HCT116 (cell line): ENCODE measurements around the gene PCAT7. TPM values are rescaled to one million over a fixed set of nuclear protein-coding genes. Genes with fewer than 3 reads are reported as not detected.

ENCODE experiments used
- ATAC-seq: fragments of 200-7000 bp; cut with Tn5 transposase; 2 replicates; pipeline ENCODE4 v1.9.1; 2020; ENCODE audit warnings: mild to moderate bottlenecking, moderate library complexity
- BruUV-seq: library from RNA; stranded (reverse); fragments of 400-500 nt; replicated peaks from 2 replicates; lab custom pipeline; 2021; lab: Mats Ljungman, UMichigan
- CTCF ChIA-PET: fragments of 300-600 bp; sonication (Branson Sonifier 250); formaldehyde crosslinking; loops from one replicate; lab custom pipeline; 2021; ENCODE audit warnings: antibody characterized with exemption; lab: Charles Lee
- POLR2A ChIA-PET: fragments of 300-600, 350-600 bp; sonication (Branson Sonifier 250); formaldehyde crosslinking; loops from one replicate; lab custom pipeline; 2021; ENCODE audit warnings: antibody characterized with exemption; lab: Charles Lee
- RAD21 ChIA-PET, 2 experiments: fragments of 300-600 bp; sonication (Branson Sonifier 250); formaldehyde crosslinking; loops; one replicate each; lab custom pipeline; 2023; ENCODE audit warnings: low total read pairs in 2 of 2; ENCODE audit not compliant: uncharacterized antibody in 2 of 2, unreplicated experiment in 2 of 2, low non-redundant PET in 1 of 2; lab: Charles Lee
- DNase-seq: peaks from one replicate; pipeline ENCODE4 v3.0.0-alpha.2; 2010; ENCODE audit warnings: low read depth, low spot score
- H2AFZ ChIP-seq: fragments of 200-600 bp; shearing (Covaris generic), sonication (generic); 2 replicates; pipeline ENCODE4 v1.6.1; 2017; ENCODE audit warnings: low read depth, mixed run types, mixed read lengths, antibody characterized with exemption, low read length; ENCODE audit not compliant: poor library complexity, severe bottlenecking
- H3K27ac ChIP-seq: 2 replicates; pipeline ENCODE4 v1.5.1; 2012; ENCODE audit warnings: low read depth, low read length
- H3K27me3 ChIP-seq: fragments of 200-600 bp; sonication (generic); 2 replicates; pipeline ENCODE4 v1.6.1; 2016; ENCODE audit warnings: mixed run types, low read length, mixed read lengths; ENCODE audit not compliant: insufficient read depth
- H3K36me3 ChIP-seq, 2 experiments: fragments of 200-500 bp in 1 of 2; fragments of 200-600 bp in 1 of 2; sonication (Bioruptor generic) in 1 of 2; sonication (generic) in 1 of 2; 2 replicates each; pipeline versions ENCODE4 v1.5.1 to v1.6.1; 2014 to 2016; ENCODE audit warnings: low read length in 2 of 2, inconsistent platforms in 1 of 2, mixed read lengths in 1 of 2, mixed run types in 1 of 2; ENCODE audit not compliant: insufficient read depth in 2 of 2, control insufficient read depth in 1 of 2
- H3K4me1 ChIP-seq, 2 experiments: fragments of 200-600 bp in 1 of 2; sonication (generic) in 1 of 2; 2 replicates each; pipeline versions ENCODE4 v1.5.1 to v1.6.1; 2012 to 2017; ENCODE audit warnings: low read length in 2 of 2, inconsistent platforms in 1 of 2, mild to moderate bottlenecking in 1 of 2, mixed read lengths in 1 of 2, mixed run types in 1 of 2, moderate library complexity in 1 of 2; ENCODE audit not compliant: insufficient read depth in 2 of 2, control insufficient read depth in 1 of 2
- H3K4me2 ChIP-seq: fragments of 200-600 bp; sonication (generic); 2 replicates; pipeline ENCODE4 v1.6.1; 2017; ENCODE audit warnings: mixed run types, low read length, mixed read lengths
- H3K4me3 ChIP-seq, 2 experiments: fragments of 200-600 bp in 1 of 2; sonication (generic) in 1 of 2; replicated peaks in 1 of 2; 2 replicates each; pipeline ENCODE4 v1.5.1; 2011 to 2016; ENCODE audit warnings: low read length in 2 of 2, control low read depth in 1 of 2, low read depth in 1 of 2, mild to moderate bottlenecking in 1 of 2, mixed read lengths in 1 of 2, mixed run types in 1 of 2
- H3K79me2 ChIP-seq: fragments of 200-600 bp; sonication (generic); 2 replicates; pipeline ENCODE4 v1.6.1; 2017; ENCODE audit warnings: mild to moderate bottlenecking, mixed run types, low read length, moderate library complexity, mixed read lengths; ENCODE audit not compliant: insufficient read depth
- H3K9ac ChIP-seq: fragments of 200-600 bp; sonication (generic); 2 replicates; pipeline ENCODE4 v1.6.1; 2016; ENCODE audit warnings: low read length, mixed read lengths
- H3K9me2 ChIP-seq: fragments of 200-600 bp; sonication (generic), shearing (Covaris generic); 2 replicates; pipeline ENCODE4 v1.6.1; 2017; ENCODE audit warnings: mixed run types, mild to moderate bottlenecking, moderate library complexity; ENCODE audit not compliant: insufficient read depth
- H3K9me3 ChIP-seq, 2 experiments: fragments of 200-500 bp in 1 of 2; fragments of 200-600 bp in 1 of 2; sonication (Bioruptor generic) in 1 of 2; sonication (generic) in 1 of 2; 2 replicates each; pipeline ENCODE4 v1.6.1; 2014 to 2017; ENCODE audit warnings: low read length in 2 of 2, mixed read lengths in 2 of 2, inconsistent platforms in 1 of 2, low read depth in 1 of 2, mild to moderate bottlenecking in 1 of 2, mixed run types in 1 of 2, moderate library complexity in 1 of 2; ENCODE audit not compliant: control insufficient read depth in 1 of 2, insufficient read depth in 1 of 2
- H4K20me1 ChIP-seq: fragments of 200-600 bp; sonication (generic), shearing (Covaris generic); 2 replicates; pipeline ENCODE4 v1.6.1; 2017; ENCODE audit warnings: mixed run types, mild to moderate bottlenecking, moderate library complexity; ENCODE audit not compliant: insufficient read depth
- CBX3 ChIP-seq: IDR thresholded peaks from 2 replicates; pipeline ENCODE4 v1.6.1; 2012; ENCODE audit warnings: low read depth
- CEBPB ChIP-seq: IDR thresholded peaks from 2 replicates; pipeline ENCODE4 v1.6.1; 2012; ENCODE audit warnings: low read depth
- EGR1 ChIP-seq: IDR thresholded peaks from 2 replicates; pipeline ENCODE4 v1.6.1; 2012; ENCODE audit warnings: low read depth
- EZH2 ChIP-seq: fragments of 200-600 bp; sonication (generic); IDR thresholded peaks from 2 replicates; pipeline ENCODE4 v1.6.1; 2017; ENCODE audit warnings: antibody characterized with exemption, mixed run types
- EZH2phosphoT487 ChIP-seq: fragments of 200-600 bp; IDR thresholded peaks from 2 replicates; pipeline ENCODE4 v1.6.1; 2018; ENCODE audit warnings: antibody characterized with exemption, borderline replicate concordance
- FOSL1 ChIP-seq: IDR thresholded peaks from 2 replicates; pipeline ENCODE4 v1.6.1; 2012; ENCODE audit warnings: low read depth
- JUND ChIP-seq: IDR thresholded peaks from 2 replicates; pipeline ENCODE4 v1.6.1; 2012
- POLR2A ChIP-seq: IDR thresholded peaks from 2 replicates; pipeline ENCODE4 v1.7.0; 2011; ENCODE audit warnings: borderline replicate concordance; ENCODE audit not compliant: insufficient read depth, insufficient read length; ENCODE audit errors: extremely low read depth
- POLR2AphosphoS5 ChIP-seq: IDR thresholded peaks from 2 replicates; pipeline ENCODE4 v1.6.1; 2011; ENCODE audit warnings: mild to moderate bottlenecking, low read depth, low read length, moderate library complexity
- SIN3A ChIP-seq: IDR thresholded peaks from 2 replicates; pipeline ENCODE4 v1.6.1; 2012; ENCODE audit warnings: low read depth
- SP1 ChIP-seq: IDR thresholded peaks from 2 replicates; pipeline ENCODE4 v1.6.1; 2012; ENCODE audit warnings: low read depth
- SRF ChIP-seq: IDR thresholded peaks from 2 replicates; pipeline ENCODE4 v1.6.1; 2012; ENCODE audit warnings: low read depth
- TCF7L2 ChIP-seq: IDR thresholded peaks from 2 replicates; pipeline ENCODE4 v1.7.0; 2011; ENCODE audit warnings: borderline replicate concordance, inconsistent platforms; ENCODE audit not compliant: insufficient read depth, insufficient read length; ENCODE audit errors: extremely low read depth
- YY1 ChIP-seq: IDR thresholded peaks from 2 replicates; pipeline ENCODE4 v1.6.1; 2011; ENCODE audit warnings: low read length, low read depth, moderate library complexity, mild to moderate bottlenecking; ENCODE audit not compliant: insufficient replicate concordance; ENCODE audit errors: extremely low read depth
- ZFX ChIP-seq: fragments of 450-650 bp; IDR thresholded peaks from 2 replicates; pipeline ENCODE4 v1.6.1; 2017
- ZNF274 ChIP-seq: fragments of 200-500 bp; sonication (Bioruptor generic); IDR thresholded peaks from 2 replicates; pipeline ENCODE4 v1.6.1; 2014; ENCODE audit warnings: mild to moderate bottlenecking, low read depth, low read length, inconsistent platforms
- intact Hi-C: fragments of 100-400 bp; cut with micrococcal nuclease; formaldehyde crosslinking; loops from 2 replicates; pipeline ENCODE4 v1.10.0; 2022
- total RNA-seq: library from RNA; stranded (reverse); gene quantifications from one replicate; pipeline ENCODE4 v1.2.1, GENCODE V29; 2021; ENCODE audit not compliant: unreplicated experiment
- TF ChIP-seq, protein P1 (sequence below): IDR thresholded peaks from 2 replicates; pipeline ENCODE4 v1.6.1; 2012; ENCODE audit warnings: low read depth
- TF ChIP-seq, protein P2 (sequence below): IDR thresholded peaks from 2 replicates; pipeline ENCODE4 v1.6.1; 2012
- TF ChIP-seq, protein P3 (sequence below), 3 experiments: fragments of 200-600 bp in 1 of 3; sonication (generic) in 1 of 3; IDR thresholded peaks in 2 of 3; conservative IDR thresholded peaks in 1 of 3; 2 replicates each; pipeline ENCODE4 v1.5.1; 2012 to 2017; ENCODE audit warnings: low read depth in 2 of 3, low read length in 2 of 3, antibody characterized with exemption in 1 of 3, borderline replicate concordance in 1 of 3, control low read depth in 1 of 3, mild to moderate bottlenecking in 1 of 3, mixed read lengths in 1 of 3, mixed run types in 1 of 3, moderate library complexity in 1 of 3; ENCODE audit not compliant: insufficient read depth in 1 of 3
- TF ChIP-seq, protein P4 (sequence below): IDR thresholded peaks from 2 replicates; pipeline ENCODE4 v1.6.1; 2011; ENCODE audit warnings: mild to moderate bottlenecking, low read length, moderate library complexity; ENCODE audit not compliant: insufficient replicate concordance; ENCODE audit errors: extremely low read depth

PCAT7 gene
- total RNA-seq, 1 experiment from 2014 or later = 3.8 TPM

DNA sequence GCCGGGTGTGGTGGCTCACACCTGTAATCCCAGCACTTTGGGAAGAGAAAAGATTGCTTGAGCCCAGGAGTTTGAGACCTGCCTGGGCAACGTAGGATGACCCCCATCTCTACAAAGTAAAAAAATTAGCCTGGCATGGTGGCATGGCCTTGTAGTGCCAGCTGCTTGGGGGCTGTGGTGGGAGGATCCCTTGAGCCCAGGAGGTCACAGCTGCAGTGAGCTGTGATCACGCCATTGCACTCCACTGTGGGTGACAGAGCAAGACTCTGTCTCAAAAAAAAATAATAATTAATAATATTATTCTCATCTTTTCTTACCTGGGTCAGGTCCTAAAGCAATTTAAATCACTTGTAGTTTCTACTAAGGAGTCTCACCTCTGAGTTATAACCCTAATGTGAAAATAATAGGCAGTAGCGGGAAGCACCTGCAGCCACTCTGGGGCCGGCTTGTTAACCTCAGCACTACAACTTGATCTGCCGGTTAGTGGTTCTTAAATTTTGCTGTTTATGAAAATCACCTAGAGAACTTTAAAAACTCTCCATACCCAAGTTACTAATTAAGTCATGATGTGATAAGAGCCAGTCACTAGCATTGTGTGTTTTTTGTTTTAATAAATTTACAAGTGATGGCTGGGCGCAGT, 29.4 kb upstream of the PCAT7 start:
- BruUV-seq = no TSS peak
- ChIA-PET POLR2A (no interaction called here), CTCF (no interaction called here), RAD21 (no interaction called here)
- intact Hi-C loops = no loop called here
- Histone ChIP-seq H3K27ac (no peak overlapping the region), H3K27me3 (no peaks in the 10 kb centered on the region), H3K4me3 (no peak overlapping the region), H3K9ac (no peak overlapping the region), H3K79me2 (no peaks in the 10 kb centered on the region), H3K9me3 (no peaks in the 10 kb centered on the region), H3K36me3 (no peaks in the 10 kb centered on the region), H3K9me2 (no peaks in the 10 kb centered on the region), H3K4me1 (no peaks in the 10 kb centered on the region), H4K20me1 (no peaks in the 10 kb centered on the region), H3K4me2 (no peak overlapping the region), H2AFZ (no peak overlapping the region)
- DNase-seq = no peak
- TF ChIP-seq, protein P1, sequence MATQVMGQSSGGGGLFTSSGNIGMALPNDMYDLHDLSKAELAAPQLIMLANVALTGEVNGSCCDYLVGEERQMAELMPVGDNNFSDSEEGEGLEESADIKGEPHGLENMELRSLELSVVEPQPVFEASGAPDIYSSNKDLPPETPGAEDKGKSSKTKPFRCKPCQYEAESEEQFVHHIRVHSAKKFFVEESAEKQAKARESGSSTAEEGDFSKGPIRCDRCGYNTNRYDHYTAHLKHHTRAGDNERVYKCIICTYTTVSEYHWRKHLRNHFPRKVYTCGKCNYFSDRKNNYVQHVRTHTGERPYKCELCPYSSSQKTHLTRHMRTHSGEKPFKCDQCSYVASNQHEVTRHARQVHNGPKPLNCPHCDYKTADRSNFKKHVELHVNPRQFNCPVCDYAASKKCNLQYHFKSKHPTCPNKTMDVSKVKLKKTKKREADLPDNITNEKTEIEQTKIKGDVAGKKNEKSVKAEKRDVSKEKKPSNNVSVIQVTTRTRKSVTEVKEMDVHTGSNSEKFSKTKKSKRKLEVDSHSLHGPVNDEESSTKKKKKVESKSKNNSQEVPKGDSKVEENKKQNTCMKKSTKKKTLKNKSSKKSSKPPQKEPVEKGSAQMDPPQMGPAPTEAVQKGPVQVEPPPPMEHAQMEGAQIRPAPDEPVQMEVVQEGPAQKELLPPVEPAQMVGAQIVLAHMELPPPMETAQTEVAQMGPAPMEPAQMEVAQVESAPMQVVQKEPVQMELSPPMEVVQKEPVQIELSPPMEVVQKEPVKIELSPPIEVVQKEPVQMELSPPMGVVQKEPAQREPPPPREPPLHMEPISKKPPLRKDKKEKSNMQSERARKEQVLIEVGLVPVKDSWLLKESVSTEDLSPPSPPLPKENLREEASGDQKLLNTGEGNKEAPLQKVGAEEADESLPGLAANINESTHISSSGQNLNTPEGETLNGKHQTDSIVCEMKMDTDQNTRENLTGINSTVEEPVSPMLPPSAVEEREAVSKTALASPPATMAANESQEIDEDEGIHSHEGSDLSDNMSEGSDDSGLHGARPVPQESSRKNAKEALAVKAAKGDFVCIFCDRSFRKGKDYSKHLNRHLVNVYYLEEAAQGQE = no peak
- TF ChIP-seq SIN3A (no peak), EGR1 (no peak), EZH2 (no peak), ZFX (no peak), POLR2AphosphoS5 (no peak), CEBPB (no peak), CBX3 (no peak), JUND (no peak), POLR2A (no peak), TCF7L2 (no peak), FOSL1 (no peak), EZH2phosphoT487 (no peak), SRF (no peak), ZNF274 (no peak), YY1 (no peak), SP1 (no peak)
- TF ChIP-seq, protein P2, sequence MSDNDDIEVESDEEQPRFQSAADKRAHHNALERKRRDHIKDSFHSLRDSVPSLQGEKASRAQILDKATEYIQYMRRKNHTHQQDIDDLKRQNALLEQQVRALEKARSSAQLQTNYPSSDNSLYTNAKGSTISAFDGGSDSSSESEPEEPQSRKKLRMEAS = no peak
- TF ChIP-seq, protein P3, sequence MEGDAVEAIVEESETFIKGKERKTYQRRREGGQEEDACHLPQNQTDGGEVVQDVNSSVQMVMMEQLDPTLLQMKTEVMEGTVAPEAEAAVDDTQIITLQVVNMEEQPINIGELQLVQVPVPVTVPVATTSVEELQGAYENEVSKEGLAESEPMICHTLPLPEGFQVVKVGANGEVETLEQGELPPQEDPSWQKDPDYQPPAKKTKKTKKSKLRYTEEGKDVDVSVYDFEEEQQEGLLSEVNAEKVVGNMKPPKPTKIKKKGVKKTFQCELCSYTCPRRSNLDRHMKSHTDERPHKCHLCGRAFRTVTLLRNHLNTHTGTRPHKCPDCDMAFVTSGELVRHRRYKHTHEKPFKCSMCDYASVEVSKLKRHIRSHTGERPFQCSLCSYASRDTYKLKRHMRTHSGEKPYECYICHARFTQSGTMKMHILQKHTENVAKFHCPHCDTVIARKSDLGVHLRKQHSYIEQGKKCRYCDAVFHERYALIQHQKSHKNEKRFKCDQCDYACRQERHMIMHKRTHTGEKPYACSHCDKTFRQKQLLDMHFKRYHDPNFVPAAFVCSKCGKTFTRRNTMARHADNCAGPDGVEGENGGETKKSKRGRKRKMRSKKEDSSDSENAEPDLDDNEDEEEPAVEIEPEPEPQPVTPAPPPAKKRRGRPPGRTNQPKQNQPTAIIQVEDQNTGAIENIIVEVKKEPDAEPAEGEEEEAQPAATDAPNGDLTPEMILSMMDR (IDR thresholded peaks at IDR 0.05 in 2 of 3, conservative IDR thresholded peaks at IDR 0.05 in 1 of 3; ENCODE audit: borderline replicate concordance in 1 of 3, insufficient read depth in 1 of 3, low read depth in 2 of 3, low read length in 2 of 3) = no peak
- TF ChIP-seq, protein P4, sequence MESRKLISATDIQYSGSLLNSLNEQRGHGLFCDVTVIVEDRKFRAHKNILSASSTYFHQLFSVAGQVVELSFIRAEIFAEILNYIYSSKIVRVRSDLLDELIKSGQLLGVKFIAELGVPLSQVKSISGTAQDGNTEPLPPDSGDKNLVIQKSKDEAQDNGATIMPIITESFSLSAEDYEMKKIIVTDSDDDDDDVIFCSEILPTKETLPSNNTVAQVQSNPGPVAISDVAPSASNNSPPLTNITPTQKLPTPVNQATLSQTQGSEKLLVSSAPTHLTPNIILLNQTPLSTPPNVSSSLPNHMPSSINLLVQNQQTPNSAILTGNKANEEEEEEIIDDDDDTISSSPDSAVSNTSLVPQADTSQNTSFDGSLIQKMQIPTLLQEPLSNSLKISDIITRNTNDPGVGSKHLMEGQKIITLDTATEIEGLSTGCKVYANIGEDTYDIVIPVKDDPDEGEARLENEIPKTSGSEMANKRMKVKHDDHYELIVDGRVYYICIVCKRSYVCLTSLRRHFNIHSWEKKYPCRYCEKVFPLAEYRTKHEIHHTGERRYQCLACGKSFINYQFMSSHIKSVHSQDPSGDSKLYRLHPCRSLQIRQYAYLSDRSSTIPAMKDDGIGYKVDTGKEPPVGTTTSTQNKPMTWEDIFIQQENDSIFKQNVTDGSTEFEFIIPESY = no peak
- no peak for ATAC-seq
